Superior temporal gyrus (tissue), 1 donor: ENCODE results near the gene SPDYE1.
A peak's percentile ranks its signal among the peaks of the same experiment; 100 is the strongest.

ENCODE experiments used
- DNase-seq: peaks from one replicate; pipeline ENCODE4 v3.0.0-alpha.2; 2016; ENCODE audit errors: extremely low spot score

SPDYE1 gene

DNA sequence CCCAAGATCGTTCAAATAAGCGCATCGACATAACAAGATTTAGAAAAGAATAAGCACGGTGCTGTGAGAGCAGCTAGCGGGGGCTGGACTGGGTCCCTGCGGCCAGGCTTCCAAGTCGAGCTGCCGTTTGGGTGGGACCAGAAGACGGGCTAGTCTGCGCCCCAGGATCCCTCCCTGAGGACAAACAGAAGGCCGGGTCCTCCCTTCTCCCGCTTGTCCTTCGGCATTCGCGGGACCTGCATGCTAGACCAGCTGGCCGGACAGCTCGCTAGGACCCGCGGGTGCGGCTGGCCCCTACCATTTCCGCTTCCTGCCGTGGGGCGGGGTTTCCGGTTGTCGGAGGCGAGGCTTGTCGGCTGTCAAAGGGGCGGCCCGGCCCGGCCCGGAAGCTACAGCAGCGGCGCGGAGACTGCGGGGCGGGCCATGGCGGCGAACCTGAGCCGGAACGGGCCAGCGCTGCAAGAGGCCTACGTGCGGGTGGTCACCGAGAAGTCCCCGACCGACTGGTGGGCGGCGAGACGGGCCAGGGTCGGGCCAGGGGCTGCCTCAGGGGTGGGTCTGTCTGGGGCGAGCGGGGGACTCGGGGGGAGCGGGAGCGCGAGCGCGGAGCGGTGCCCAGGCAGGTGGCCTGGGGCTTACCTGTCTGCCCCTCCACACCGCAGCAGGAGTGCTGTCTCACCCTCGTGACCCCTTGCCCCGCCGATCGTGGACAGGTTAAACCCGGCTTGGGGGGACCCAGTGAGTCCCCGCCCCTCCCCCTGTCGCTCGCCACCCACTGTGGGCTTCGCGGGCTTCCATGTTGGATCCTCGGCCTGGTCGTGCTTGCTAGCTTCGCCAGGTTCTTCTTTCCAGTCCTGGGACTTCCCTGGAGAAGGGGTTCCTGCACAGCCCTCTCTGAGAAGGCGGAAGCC lies 46.9 kb downstream of the SPDYE1 start, which contains the start of gene DBNL:
DBNL (plus strand) TSS at position 388 of the 911 bp plus-strand sequence; CDS start at position 424, 36 bp downstream.
- peak; percentile 95 for DNase-seq

DNA sequence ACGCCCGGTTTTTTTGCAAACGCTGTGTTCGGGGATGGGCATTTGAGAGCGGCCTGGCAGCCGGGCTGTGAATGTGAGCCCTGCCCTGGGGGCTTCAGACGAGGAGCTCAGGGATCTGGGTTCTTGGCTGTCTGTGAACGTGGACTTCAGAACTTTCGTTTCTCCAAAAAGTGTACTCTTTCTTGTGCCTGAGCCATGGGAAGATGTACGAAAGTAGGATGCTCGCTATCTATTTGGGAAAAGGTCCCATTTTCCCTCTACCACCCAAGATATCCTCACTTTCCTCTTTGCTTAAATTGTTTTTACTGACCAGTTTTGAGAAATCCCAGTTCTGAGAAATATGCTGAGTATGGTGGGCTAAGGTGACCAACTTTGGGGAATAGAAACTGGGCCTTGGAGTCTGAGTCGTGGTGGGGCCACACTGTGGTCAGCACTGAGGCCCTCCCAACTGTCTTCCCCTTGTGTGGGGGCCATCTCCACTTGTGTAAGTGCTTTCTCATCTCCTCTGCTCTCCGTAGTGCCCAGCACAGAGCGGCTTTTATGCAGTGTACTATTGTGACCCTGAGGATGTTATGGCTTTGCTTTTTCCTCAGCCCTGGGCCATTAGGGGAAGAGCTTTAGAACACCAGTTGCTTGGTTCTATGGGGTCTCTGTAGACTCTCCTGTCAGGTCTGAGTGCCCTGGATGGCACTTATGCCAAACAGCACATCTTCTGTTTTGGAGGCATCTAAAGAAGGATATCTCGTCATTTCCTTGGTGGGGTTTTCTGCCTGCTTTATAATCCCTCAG lies 47.7 kb downstream of the SPDYE1 start:
- DNase-seq, result no peak

DNA sequence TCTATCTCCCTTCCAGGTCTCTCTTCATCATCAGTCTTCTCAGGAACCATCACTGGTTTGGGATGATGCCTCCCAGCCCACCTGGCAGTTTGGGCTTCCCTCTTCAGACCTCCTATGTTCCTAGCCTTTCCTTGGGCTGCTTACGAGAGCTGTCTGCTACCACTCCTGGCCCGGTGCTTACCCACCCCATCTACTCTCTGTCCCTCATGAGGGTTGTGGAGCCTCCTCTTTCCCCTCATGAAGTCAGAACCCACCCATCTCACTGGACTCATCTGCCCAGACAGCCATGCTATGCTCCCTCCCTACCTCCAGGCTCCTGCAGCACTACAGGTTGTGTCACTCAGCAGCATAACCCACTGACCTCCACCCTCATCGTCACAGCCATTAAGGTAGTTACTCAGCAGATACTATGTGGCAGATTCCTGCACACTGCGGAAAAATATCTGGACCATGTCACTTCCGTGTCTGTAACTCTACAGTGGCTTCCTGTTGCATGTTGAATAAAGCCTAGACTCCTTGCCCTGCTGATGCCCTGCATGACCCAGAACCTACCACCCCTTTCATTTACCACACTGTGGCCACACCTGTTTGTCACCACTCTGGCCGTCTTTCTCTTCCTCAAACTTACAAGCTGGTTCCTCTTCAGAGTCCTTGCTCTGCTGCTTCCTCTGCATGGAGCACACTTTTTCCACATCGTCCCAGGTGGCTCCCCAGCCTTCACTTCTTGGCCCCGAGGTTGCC lies 48.8 kb downstream of the SPDYE1 start:
- peak; percentile 3 for DNase-seq

DNA sequence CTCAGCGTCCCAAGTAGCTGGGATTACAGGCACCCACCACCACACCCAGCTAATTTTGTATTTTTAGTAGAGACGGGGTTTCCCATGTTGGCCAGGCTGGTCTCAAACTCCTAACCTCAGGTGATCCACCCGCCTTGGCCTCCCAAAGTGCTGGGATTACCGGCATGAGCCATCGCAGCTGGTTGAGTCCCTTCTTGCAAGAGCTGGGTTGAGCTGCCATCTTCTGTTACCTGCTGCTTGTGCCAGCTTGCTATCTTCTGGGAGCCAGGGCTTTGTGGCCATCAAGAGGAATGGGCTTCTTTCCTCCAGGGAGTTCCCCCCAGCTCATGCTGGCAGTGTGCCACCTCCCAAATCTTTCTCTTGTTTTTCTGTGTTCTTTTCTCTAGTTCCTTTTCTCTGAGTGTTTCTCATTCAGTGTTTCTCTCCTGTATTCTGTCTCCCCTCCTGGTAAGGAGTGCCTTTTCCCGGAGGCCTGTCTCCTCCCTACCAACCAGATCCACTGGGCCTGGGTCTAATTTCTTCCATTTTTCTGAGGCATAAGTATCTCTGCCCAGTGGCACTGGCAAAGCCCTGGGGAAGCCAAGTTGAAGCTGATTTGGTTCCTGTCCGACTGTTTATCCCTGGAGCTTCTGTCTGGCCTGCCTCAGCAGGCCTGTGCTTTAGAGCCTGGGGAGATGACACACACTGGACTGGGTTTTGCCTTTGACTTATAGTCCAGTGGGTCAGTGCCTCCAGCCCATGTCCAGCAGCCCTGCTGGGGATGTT lies 50.5 kb downstream of the SPDYE1 start:
- no peak for DNase-seq

DNA sequence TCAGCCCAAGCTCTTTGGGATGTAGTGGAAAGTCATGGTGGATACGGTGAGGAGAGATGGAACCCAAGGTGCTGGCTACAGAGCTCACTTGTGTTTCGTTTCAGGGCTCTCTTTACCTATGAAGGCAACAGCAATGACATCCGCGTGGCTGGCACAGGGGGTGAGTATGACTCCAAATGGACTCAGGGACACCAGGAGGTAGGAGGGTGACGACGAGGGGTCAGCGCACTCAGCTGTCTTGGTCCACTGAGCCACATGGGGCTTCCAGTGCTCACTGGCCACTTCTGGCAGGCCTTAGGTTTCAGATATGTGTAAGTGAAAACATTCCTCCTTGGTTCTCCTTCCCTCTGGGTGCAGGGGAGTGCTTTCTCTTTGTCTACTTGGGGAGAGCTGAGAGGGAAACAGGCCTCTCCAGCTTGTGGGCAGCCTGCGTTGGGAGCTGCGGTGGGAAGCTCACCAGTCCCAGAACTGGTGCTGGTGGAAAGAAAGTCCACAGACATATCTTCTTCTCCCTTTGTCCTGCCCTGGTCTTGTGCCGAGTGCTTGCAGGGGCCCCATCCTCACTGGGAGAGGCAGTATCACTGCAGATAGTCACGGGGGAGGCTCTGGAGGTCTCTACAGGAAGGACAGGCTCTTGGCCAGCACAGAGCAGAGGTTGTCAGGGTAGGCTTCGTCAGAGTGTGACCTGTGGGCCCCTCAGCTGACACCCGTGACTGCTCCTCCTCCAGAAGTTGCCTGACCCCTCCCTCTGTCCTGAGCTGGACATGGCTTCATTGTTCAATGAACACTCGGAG lies 52.6 kb downstream of the SPDYE1 start:
- no peak for DNase-seq

DNA sequence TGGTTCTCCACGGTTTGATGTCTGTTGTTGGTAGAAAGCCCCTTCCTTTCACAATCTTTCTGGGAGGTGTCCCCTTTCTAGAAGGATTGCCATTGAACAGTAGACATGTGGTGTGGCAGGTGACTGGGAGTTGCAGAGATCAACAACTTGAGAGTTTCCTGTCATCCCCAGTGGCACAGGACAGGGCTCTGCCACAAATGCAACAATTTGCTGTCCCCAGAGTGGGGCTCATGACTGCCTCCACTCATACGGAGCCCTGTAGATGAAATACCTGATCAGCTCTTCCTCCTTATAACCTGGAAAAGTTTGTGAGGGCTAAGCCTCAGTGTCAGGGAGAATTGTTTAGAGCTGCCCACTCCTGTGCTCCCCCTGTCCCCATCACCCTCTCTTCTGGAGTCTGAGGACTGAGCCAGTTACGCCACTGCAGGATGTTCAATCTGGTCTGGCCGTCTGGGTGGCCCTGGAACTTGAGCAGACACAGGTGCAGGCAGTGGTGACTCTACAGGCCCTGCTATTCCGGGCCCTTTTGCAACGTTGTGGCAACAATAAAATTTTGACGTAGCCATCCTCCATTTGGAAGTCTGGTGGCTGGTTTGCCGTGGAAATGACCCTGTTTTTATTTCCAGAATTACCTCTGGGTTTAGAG lies 53.3 kb downstream of the SPDYE1 start:
- no peak for DNase-seq

DNA sequence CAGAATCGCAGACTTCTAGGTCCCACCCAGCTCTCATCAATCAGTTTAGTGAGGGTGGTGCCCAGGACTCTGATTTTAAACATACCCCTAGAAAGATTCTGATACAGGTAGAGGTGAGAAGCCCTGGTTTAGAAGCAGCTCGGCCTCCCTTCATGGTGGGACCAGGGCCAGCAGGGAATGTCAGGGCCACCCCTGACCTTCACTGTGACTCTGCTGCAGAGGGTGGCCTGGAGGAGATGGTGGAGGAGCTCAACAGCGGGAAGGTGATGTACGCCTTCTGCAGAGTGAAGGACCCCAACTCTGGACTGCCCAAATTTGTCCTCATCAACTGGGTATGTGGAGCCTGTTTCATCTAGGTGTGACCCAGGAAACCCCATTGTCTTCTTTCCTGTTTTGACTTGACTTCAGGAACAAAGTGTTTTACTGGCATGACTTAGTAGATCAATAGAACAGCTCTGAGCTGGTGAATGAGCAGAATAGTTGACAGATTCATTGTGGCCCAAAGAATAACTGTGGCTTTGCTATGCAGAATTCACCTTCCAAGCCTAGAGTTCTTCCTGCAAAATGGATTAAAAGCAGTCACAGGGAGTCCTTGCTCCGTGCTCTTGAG lies 54.0 kb downstream of the SPDYE1 start:
- no peak for DNase-seq

DNA sequence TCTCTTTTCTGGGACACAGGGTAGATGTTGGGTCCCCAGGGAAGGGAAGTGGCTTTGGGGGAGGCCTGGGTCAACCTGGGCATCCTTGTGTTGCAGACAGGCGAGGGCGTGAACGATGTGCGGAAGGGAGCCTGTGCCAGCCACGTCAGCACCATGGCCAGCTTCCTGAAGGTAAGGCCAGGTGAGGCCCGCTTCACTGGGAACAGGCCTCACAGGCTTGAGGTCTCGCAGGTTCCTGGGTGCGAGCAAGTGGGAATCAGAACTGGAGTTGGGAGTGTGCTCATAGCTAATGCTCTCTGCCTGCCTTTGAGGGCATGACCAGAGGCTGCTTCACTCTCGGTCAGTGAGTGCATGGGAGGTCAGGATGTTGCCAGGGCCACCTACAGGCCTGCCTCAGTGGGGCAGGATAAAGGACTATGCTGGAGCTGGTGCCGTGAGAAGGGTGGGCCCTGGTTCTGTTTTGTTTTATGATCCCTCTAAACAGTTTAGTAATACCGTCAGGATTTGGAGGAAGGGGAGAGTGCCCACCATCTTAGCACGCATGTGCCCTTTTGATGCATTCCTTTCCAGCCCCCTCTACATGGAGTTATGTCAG lies 55.2 kb downstream of the SPDYE1 start:
- no peak for DNase-seq

DNA sequence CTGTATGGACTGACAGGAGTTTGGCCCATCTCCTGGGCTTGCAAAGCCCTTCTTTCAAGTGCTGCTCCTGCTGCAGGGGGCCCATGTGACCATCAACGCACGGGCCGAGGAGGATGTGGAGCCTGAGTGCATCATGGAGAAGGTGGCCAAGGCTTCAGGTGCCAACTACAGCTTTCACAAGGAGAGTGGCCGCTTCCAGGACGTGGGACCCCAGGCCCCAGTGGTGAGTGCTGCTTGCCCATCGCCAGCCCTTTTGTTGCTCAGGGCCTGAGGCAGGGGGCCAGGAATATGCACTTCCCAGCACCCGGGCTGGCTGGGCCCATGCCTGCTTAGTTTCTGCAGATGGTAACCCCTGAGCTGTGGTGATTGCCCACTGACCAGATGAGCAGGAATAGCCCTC lies 59.0 kb downstream of the SPDYE1 start:
- no peak for DNase-seq

DNA sequence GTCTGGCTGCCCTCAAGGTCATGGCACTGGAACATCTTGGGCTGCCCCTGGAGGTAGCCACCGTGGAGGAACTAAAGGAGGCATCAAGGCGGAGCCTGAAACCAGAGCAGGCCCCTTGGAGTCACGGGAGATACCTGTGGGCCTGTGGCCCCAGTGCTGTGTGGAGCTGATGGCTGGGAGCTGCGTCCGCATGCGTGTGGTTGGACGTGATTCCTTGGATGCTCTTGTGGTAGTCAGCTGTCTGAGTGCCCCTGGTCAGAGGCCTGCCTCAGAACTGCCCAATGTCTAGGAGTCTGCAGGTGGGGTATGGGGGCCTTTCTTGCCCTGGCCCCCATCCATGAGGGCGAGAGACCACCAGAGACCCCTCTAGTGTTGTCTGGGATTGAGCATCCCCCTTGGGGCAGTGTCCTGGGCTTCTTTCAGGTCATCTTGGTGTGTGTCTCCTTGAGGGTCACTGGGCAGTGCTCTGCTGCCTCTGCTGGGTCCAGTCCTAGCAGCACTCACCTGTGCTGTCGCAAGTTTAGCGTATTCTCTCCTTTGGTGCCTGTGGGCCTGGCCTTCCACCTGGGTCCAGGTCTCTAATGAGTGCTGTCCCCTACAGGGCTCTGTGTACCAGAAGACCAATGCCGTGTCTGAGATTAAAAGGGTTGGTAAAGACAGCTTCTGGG lies 59.6 kb downstream of the SPDYE1 start:
- peak; percentile 1 for DNase-seq

DNA sequence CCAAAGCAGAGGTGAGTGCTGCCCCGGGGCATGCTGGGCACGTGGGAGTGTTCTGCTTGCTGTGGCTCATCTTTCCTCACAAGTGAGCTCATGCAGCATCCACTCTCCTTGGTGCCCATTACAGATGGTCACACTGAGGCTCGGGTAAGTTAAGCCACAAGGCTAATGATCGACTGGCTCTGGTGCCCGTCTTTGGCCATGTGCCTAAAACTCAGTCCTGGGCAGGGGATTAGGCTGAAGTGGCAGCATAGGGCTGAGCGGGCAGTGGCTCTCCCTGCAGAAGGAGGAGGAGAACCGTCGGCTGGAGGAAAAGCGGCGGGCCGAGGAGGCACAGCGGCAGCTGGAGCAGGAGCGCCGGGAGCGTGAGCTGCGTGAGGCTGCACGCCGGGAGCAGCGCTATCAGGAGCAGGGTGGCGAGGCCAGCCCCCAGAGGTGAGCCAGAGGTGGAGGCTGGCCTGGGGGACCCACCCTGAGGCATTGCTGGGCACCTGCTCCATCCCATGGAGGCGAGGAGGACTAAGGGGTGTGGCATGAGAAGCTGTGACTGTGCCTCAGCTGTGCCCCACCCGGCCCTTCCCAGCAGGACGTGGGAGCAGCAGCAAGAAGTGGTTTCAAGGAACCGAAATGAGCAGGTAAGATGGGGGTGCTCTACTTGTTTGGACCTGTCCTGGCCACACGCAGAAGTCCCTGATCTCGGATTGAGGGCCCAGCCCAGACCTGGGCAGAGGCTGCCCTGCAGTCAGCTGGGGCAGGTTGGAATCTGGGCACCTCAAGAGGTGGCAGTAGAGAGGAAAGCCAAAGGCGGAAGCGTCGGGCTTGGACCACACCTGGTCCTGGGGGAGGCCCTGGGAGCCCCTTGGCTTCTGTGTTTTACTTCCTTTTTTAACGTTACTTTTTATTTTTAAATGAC lies 60.4 kb downstream of the SPDYE1 start:
- no peak for DNase-seq

DNA sequence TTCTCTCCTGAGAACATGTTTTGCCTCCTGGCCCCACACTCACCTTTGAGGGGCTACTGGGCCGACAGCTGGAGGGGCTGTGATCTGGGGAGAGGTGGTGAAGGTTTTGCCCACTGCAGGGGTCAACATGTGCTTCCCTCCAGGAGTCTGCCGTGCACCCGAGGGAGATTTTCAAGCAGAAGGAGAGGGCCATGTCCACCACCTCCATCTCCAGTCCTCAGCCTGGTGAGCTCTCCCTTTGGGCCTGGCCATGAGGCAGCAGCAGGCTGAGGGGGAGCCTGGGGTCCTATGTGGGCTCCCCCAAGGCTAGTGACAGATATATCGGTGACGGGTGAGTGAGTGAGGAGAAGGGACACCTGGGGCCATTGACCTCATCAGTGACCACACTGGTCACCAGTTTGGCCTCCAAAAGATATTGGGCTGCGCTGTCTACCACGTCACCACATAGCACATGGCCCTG lies 61.1 kb downstream of the SPDYE1 start:
- DNase-seq, result no peak

DNA sequence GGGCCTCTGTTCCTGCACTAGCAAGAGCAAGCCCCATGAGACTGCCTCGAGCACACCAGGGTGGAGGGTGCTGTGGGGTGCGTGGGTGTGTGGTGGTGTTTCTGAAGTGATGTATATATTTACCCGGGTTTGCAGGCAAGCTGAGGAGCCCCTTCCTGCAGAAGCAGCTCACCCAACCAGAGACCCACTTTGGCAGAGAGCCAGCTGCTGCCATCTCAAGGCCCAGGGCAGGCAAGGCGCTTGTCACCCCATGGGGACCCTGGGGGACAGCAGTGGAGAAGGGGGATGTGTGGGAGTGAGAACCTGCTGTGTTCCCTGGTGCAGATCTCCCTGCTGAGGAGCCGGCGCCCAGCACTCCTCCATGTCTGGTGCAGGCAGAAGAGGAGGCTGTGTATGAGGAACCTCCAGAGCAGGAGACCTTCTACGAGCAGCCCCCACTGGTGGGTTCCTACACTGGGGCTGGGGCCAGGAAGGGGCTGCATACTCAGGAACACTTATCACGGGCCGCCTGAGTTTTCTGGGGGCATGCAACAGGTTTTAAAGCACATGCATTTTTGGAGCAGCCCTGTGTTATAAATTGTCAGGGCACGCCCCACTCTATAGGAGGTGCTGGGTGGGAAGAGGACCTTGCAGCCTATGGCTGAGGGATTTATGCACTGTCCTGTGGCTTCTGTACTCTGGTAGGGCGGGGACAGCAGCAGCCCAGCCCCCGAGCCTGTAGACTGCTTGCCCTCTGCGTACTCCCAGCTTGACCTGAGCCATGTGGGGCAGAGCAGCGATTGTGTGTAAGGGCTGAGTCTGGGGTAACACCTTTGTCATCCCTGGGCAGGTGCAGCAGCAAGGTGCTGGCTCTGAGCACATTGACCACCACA lies 61.8 kb downstream of the SPDYE1 start:
- DNase-seq, result no peak
